ENCODE results near the gene ENHO. TPM values are rescaled to one million over a fixed set of nuclear protein-coding genes. Genes with fewer than 3 reads are reported as not detected.
A peak's percentile ranks its signal among the peaks of the same experiment; 100 is the strongest.

The ENHO gene
- total RNA-seq, 4 donors from 2014 or later = 0.91 to 7.6 (median 2.6) TPM; not detected in 1

- no peak overlapping the region for H3K4me3 ChIP-seq (ENCODE audit: low read depth, poor library complexity, severe bottlenecking)
- intact Hi-C loops (cut with DNase I; ENCODE audit: low total_unique reads) = no loop called here
- TF ChIP-seq POLR2A (IDR thresholded peaks at IDR 0.05) = no peak
- TF ChIP-seq CTCF (IDR thresholded peaks at IDR 0.05) = no peak
- DNase-seq (ENCODE audit: low spot score in 2 of 2) = no peak
- WGBS, 2 donors = 68 to 74% methylated on average over 5 of the region's 5 CpGs
Measured at GRCh38 chr9:34563262-34563661, 40.5 kb upstream of the ENHO start.

- no peak for DNase-seq (ENCODE audit: low spot score in 2 of 2)
- intact Hi-C loops (cut with DNase I; ENCODE audit: low total_unique reads) = no loop called here
Measured at GRCh38 chr9:34562135-34562745, 39.5 kb upstream of the ENHO start.

GRCh38 chr9:34560599-34561214, 37.9 kb upstream of the ENHO start:
- intact Hi-C loops (cut with DNase I; ENCODE audit: low total_unique reads) = no loop called here
- no peak for DNase-seq (ENCODE audit: low spot score in 2 of 2)
- no peak overlapping the region for H3K4me3 ChIP-seq (ENCODE audit: low read depth, poor library complexity, severe bottlenecking)
- no peak for TF ChIP-seq POLR2A (IDR thresholded peaks at IDR 0.05)
- TF ChIP-seq CTCF (IDR thresholded peaks at IDR 0.05) = no peak
- WGBS, 2 donors = 71 to 81% methylated on average over 21 of the region's 21 CpGs

More at GRCh38 chr9:34562135-34562745, 39.5 kb upstream of the ENHO start:
- TF ChIP-seq CTCF (IDR thresholded peaks at IDR 0.05) (no peak), POLR2A (IDR thresholded peaks at IDR 0.05) (no peak)
- 90 to 92% methylated on average over 7 of the region's 7 CpGs for WGBS, 2 donors
- no peak overlapping the region for H3K4me3 ChIP-seq (ENCODE audit: low read depth, poor library complexity, severe bottlenecking)

- no peak overlapping the region for H3K4me3 ChIP-seq (ENCODE audit: low read depth, poor library complexity, severe bottlenecking)
- 24 to 31% methylated on average over 20 to 21 of the region's 21 CpGs for WGBS, 2 donors
- intact Hi-C loops (cut with DNase I; ENCODE audit: low total_unique reads) = no loop called here
- TF ChIP-seq POLR2A (IDR thresholded peaks at IDR 0.05) (no peak), CTCF (IDR thresholded peaks at IDR 0.05) (no peak)
- peak in 1 of 2 donors; percentile 45 for DNase-seq (ENCODE audit: low spot score in 2 of 2)
Measured at GRCh38 chr9:34559624-34560455, 37.0 kb upstream of the ENHO start.

- TF ChIP-seq POLR2A (IDR thresholded peaks at IDR 0.05) (no peak), CTCF (IDR thresholded peaks at IDR 0.05) (no peak)
- intact Hi-C loops (cut with DNase I; ENCODE audit: low total_unique reads) = no loop called here
- no peak for DNase-seq (ENCODE audit: low spot score in 2 of 2)
- H3K4me3 ChIP-seq (ENCODE audit: low read depth, poor library complexity, severe bottlenecking) = no peak overlapping the region
- 59 to 63% methylated on average over 17 of the region's 17 CpGs for WGBS, 2 donors
Measured at GRCh38 chr9:34558919-34559623, 36.3 kb upstream of the ENHO start.

Measured in lower leg skin (tissue), 4 donors.